HepG2 (cell line): ENCODE data around the gene VPS25.

Source experiments
- BHLHE40 ChIP-seq: IDR thresholded peaks from 2 replicates; pipeline ENCODE4 v1.6.1; 2011; ENCODE audit warnings: low read length, improper control_type of control experiment
- CHD2 ChIP-seq: IDR thresholded peaks from 2 replicates; pipeline ENCODE4 v1.6.1; 2011; ENCODE audit warnings: low read depth, low read length, improper control_type of control experiment
- CTCF ChIP-seq: sonication (generic); formaldehyde crosslinking; IDR thresholded peaks from 2 replicates; pipeline ENCODE4 v1.5.0; 2020; ENCODE audit warnings: mild to moderate bottlenecking, missing genetic modification reagents, moderate library complexity
- MAX ChIP-seq: IDR thresholded peaks from 2 replicates; pipeline ENCODE4 v1.6.1; 2012; ENCODE audit warnings: inconsistent platforms
- MTA3 ChIP-seq: sonication (generic); formaldehyde crosslinking; IDR thresholded peaks from 2 replicates; pipeline ENCODE4 v1.4.0; 2020; ENCODE audit warnings: missing genetic modification reagents
- PRPF4 ChIP-seq: fragments of 200-400 bp; formaldehyde crosslinking; IDR thresholded peaks from 2 replicates; pipeline ENCODE4 v1.6.1; 2016; ENCODE audit warnings: low read length, low read depth; ENCODE audit not compliant: poor library complexity, severe bottlenecking
- RBM39 ChIP-seq: fragments of 200-400 bp; formaldehyde crosslinking; IDR thresholded peaks from one replicate; pipeline ENCODE4 v1.6.1; 2018; ENCODE audit warnings: antibody characterized with exemption, mild to moderate bottlenecking, low read depth, low read length; ENCODE audit not compliant: poor library complexity, severe bottlenecking
- REST ChIP-seq, 2 experiments: IDR thresholded peaks; 2 replicates each; pipeline ENCODE4 v1.6.1; 2011 to 2012; ENCODE audit warnings: low read length in 2 of 2, borderline replicate concordance in 1 of 2, low read depth in 1 of 2, mild to moderate bottlenecking in 1 of 2, moderate library complexity in 1 of 2
- SP1 ChIP-seq, 2 experiments: fragments of 450-650 bp in 1 of 2; sonication (generic) in 1 of 2; formaldehyde crosslinking in 1 of 2; IDR thresholded peaks; 2 replicates each; pipeline versions ENCODE4 v1.4.0 to v1.6.1; 2016 to 2020; ENCODE audit warnings: missing genetic modification reagents in 1 of 2
- ZBTB7A ChIP-seq: sonication (generic); formaldehyde crosslinking; IDR thresholded peaks from 2 replicates; pipeline ENCODE4 v1.8.0; 2022; ENCODE audit warnings: mild to moderate bottlenecking, missing genetic modification reagents
- ZNF10 ChIP-seq: sonication (generic); formaldehyde crosslinking; IDR thresholded peaks from 2 replicates; pipeline ENCODE4 v1.4.0; 2020; ENCODE audit warnings: mild to moderate bottlenecking, low read depth, missing genetic modification reagents, borderline replicate concordance
- ZNF3 ChIP-seq: IDR thresholded peaks from 2 replicates; pipeline ENCODE4 v1.7.0; 2017; ENCODE audit warnings: inconsistent platforms
- ZNF562 ChIP-seq: sonication (generic); formaldehyde crosslinking; IDR thresholded peaks from 2 replicates; pipeline ENCODE4 v1.8.0; 2022; ENCODE audit warnings: missing genetic modification reagents, borderline replicate concordance
- ZNF773 ChIP-seq: sonication (generic); formaldehyde crosslinking; IDR thresholded peaks from 2 replicates; pipeline ENCODE4 v1.4.0; 2020; ENCODE audit warnings: missing genetic modification reagents, borderline replicate concordance

DNA sequence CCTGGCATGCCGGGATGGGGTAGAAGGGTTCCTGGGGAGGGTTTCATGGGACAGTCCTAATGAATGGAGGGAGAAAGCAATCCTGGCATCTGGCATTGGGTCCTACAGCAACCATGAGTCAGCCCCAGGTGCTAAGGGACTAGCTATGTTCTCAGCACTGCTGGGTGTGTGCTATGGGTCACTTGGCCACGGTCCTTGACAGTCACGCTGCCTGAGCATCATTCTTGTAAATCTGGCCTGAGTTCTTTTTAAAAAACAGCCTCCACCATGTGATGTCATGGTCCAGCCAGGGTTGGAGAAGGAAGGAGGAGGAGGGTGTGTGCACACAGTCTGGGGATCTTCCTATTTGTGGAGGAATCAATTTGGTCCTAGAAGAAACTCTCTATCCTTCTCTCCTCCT, 18.5 kb upstream of the VPS25 start:
- TF ChIP-seq MTA3 (CRISPR knock-in tag) = no peak
- no peak for TF ChIP-seq CHD2
- no peak for TF ChIP-seq ZNF10 (CRISPR knock-in tag)
- TF ChIP-seq ZNF3 (CRISPR knock-in tag) = no peak
- no peak for TF ChIP-seq ZBTB7A (CRISPR knock-in tag)
- TF ChIP-seq CTCF (CRISPR knock-in tag) = no peak
- TF ChIP-seq MAX = no peak
- no peak for TF ChIP-seq REST (IDR thresholded peaks at IDR 0.05; ENCODE audit: borderline replicate concordance in 1 of 2, low read depth in 1 of 2, low read length in 2 of 2)
- no peak for TF ChIP-seq RBM39
- no peak for TF ChIP-seq ZNF562 (CRISPR knock-in tag)
- TF ChIP-seq BHLHE40 = no peak
- TF ChIP-seq ZNF773 (CRISPR knock-in tag) = no peak
- TF ChIP-seq SP1 (IDR thresholded peaks at IDR 0.05) = no peak
- no peak for TF ChIP-seq SP1 (CRISPR knock-in tag; IDR thresholded peaks at IDR 0.05)
- no peak for TF ChIP-seq PRPF4
